ENCODE data around the gene SERF2. TPM values are rescaled to one million over a fixed set of nuclear protein-coding genes. Genes with fewer than 3 reads are reported as not detected.

The SERF2 gene
- total RNA-seq, 1 experiment from 2014 or later, result 665 TPM

- Histone ChIP-seq H3F3A (ENCODE audit: low read length, unreplicated experiment) (no peaks in the 10 kb centered on the region), H4K20me1 (ENCODE audit: low read length) (peaks cover 62% of the 10 kb centered on the region), H3K4me1 (ENCODE audit: insufficient read depth, low read length) (peaks cover 16% of the 10 kb centered on the region), H2AFZ (ENCODE audit: low read length) (no peak overlapping the region), H3K4me3 (ENCODE audit: low read length) (peak overlapping the region; percentile 81), H3K9me2 (replicated peaks; ENCODE audit: low read length) (no peaks in the 10 kb centered on the region), H3K4me2 (ENCODE audit: low read length) (peak overlapping the region; percentile 83), H3K27ac (ENCODE audit: low read length) (no peak overlapping the region), H3K9ac (ENCODE audit: low read length) (no peak overlapping the region), H3K27me3 (ENCODE audit: low read length) (no peaks in the 10 kb centered on the region), H3K36me3 (ENCODE audit: low read depth, low read length) (peaks cover 22% of the 10 kb centered on the region), H3K79me2 (ENCODE audit: low read length) (peaks cover 72% of the 10 kb centered on the region), H3K9me3 (ENCODE audit: low read length) (no peaks in the 10 kb centered on the region)
- intact Hi-C loops (cut with micrococcal nuclease), result no loop called here
- DNase-seq (peak; percentile 19), ATAC-seq (no peak)
- ChIA-PET POLR2A (ENCODE audit: unreplicated experiment) (no interaction called here), CTCF (no interaction called here)
- no peak for TF ChIP-seq EZH2phosphoT487 (IDR thresholded peaks at IDR 0.05; ENCODE audit: borderline replicate concordance, low read length)
- no peak for TF ChIP-seq CTCF (conservative IDR thresholded peaks at IDR 0.05; ENCODE audit: low read depth, low read length)
- no peak for TF ChIP-seq EZH2 (IDR thresholded peaks at IDR 0.05; ENCODE audit: low read length, unreplicated experiment)
- BruUV-seq (replicated peaks), result no TSS peak
Measured at GRCh38 chr15:43748376-43748775, 43.7 kb upstream of the SERF2 start.

GRCh38 chr15:43749690-43750345 is 42.3 kb upstream of the SERF2 start:
- CTCF ChIA-PET, result no interaction called here
- Histone ChIP-seq H3F3A (ENCODE audit: low read length, unreplicated experiment) (no peaks in the 10 kb centered on the region), H3K4me1 (ENCODE audit: insufficient read depth, low read length) (peaks cover 16% of the 10 kb centered on the region), H4K20me1 (ENCODE audit: low read length) (peaks cover 74% of the 10 kb centered on the region), H3K27ac (ENCODE audit: low read length) (no peak overlapping the region), H3K9ac (ENCODE audit: low read length) (no peak overlapping the region), H3K79me2 (ENCODE audit: low read length) (peaks cover 86% of the 10 kb centered on the region), H3K9me3 (ENCODE audit: low read length) (no peaks in the 10 kb centered on the region), H3K4me2 (ENCODE audit: low read length) (peak overlapping the region; percentile 36), H3K27me3 (ENCODE audit: low read length) (no peaks in the 10 kb centered on the region), H2AFZ (ENCODE audit: low read length) (no peak overlapping the region), H3K36me3 (ENCODE audit: low read depth, low read length) (peaks cover 35% of the 10 kb centered on the region), H3K4me3 (ENCODE audit: low read length) (no peak overlapping the region; the same call in 1 of the 2 replicates), H3K9me2 (replicated peaks; ENCODE audit: low read length) (no peaks in the 10 kb centered on the region)
- ATAC-seq, result no peak
- no peak for DNase-seq
- POLR2A ChIA-PET (ENCODE audit: unreplicated experiment), result no interaction called here
- intact Hi-C loops (cut with micrococcal nuclease), result no loop called here
- BruUV-seq (replicated peaks), result no TSS peak
- TF ChIP-seq EZH2 (IDR thresholded peaks at IDR 0.05; ENCODE audit: low read length, unreplicated experiment) (no peak), CTCF (conservative IDR thresholded peaks at IDR 0.05; ENCODE audit: low read depth, low read length) (no peak), EZH2phosphoT487 (IDR thresholded peaks at IDR 0.05; ENCODE audit: borderline replicate concordance, low read length) (no peak)

GRCh38 chr15:43751885-43752284 is 40.2 kb upstream of the SERF2 start:
- no peak for DNase-seq
- ChIA-PET CTCF (no interaction called here), POLR2A (ENCODE audit: unreplicated experiment) (no interaction called here)
- Histone ChIP-seq H3K4me1 (ENCODE audit: insufficient read depth, low read length) (peaks cover 10% of the 10 kb centered on the region), H2AFZ (ENCODE audit: low read length) (no peak overlapping the region), H3K9me3 (ENCODE audit: low read length) (no peaks in the 10 kb centered on the region), H3F3A (ENCODE audit: low read length, unreplicated experiment) (no peaks in the 10 kb centered on the region), H4K20me1 (ENCODE audit: low read length) (peaks cover 89% of the 10 kb centered on the region), H3K9ac (ENCODE audit: low read length) (no peak overlapping the region), H3K36me3 (ENCODE audit: low read depth, low read length) (peaks cover 52% of the 10 kb centered on the region), H3K27ac (ENCODE audit: low read length) (no peak overlapping the region), H3K27me3 (ENCODE audit: low read length) (no peaks in the 10 kb centered on the region), H3K4me2 (ENCODE audit: low read length) (no peak overlapping the region), H3K4me3 (ENCODE audit: low read length) (no peak overlapping the region), H3K79me2 (ENCODE audit: low read length) (peaks cover 100% of the 10 kb centered on the region), H3K9me2 (replicated peaks; ENCODE audit: low read length) (no peaks in the 10 kb centered on the region)
- no peak for ATAC-seq
- BruUV-seq (replicated peaks), result no TSS peak
- intact Hi-C loops (cut with micrococcal nuclease), result no loop called here
- TF ChIP-seq CTCF (conservative IDR thresholded peaks at IDR 0.05; ENCODE audit: low read depth, low read length) (no peak), EZH2 (IDR thresholded peaks at IDR 0.05; ENCODE audit: low read length, unreplicated experiment) (no peak), EZH2phosphoT487 (IDR thresholded peaks at IDR 0.05; ENCODE audit: borderline replicate concordance, low read length) (no peak)

Measured in PC-3 (cell line).